GM12892 (cell line): ENCODE results near the gene CHTF8.

ENCODE experiments used
- DNase-seq: peaks from one replicate; pipeline ENCODE4 v3.0.0; 2011; ENCODE audit not compliant: insufficient read length
- FAIRE-seq: peaks from 2 replicates; lab custom pipeline; 2011; peaks lifted over from hg19 to GRCh38; lab: Jason Lieb, UNC
- POLR2A ChIP-seq: IDR thresholded peaks from 2 replicates; pipeline ENCODE4 v1.6.1; 2011; ENCODE audit warnings: low read depth, low read length, control low read depth
- POLR2AphosphoS5 ChIP-seq: IDR thresholded peaks from 2 replicates; pipeline ENCODE4 v1.6.1; 2011; ENCODE audit warnings: low read depth, low read length, control low read depth
- TAF1 ChIP-seq: IDR thresholded peaks from 2 replicates; pipeline ENCODE4 v1.6.1; 2011; ENCODE audit warnings: low read depth, mild to moderate bottlenecking, control low read depth, low read length, borderline replicate concordance

Gene CHTF8

DNA sequence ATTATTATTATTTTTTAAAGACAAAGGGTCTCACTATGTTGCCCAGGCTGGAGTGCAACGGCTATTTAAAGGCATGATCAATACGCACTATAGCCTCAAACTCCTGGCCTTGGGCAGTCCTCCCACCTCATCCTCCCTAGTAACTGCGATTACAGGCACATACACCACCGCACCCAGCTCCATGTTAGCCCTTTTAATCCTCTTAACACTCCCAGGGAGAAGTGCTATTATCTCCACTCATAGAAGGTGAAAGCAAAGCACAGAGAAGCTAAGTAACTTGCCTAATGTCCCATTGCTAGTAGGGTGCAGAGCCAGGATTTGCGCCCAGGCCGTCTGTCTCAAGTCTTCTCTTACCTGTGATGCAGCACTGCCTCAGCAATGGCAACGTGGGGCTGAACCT, 22.0 kb downstream of the CHTF8 start:
- DNase-seq (no peak), FAIRE-seq (no peak)
- TF ChIP-seq POLR2A (no peak), POLR2AphosphoS5 (no peak), TAF1 (no peak)

DNA sequence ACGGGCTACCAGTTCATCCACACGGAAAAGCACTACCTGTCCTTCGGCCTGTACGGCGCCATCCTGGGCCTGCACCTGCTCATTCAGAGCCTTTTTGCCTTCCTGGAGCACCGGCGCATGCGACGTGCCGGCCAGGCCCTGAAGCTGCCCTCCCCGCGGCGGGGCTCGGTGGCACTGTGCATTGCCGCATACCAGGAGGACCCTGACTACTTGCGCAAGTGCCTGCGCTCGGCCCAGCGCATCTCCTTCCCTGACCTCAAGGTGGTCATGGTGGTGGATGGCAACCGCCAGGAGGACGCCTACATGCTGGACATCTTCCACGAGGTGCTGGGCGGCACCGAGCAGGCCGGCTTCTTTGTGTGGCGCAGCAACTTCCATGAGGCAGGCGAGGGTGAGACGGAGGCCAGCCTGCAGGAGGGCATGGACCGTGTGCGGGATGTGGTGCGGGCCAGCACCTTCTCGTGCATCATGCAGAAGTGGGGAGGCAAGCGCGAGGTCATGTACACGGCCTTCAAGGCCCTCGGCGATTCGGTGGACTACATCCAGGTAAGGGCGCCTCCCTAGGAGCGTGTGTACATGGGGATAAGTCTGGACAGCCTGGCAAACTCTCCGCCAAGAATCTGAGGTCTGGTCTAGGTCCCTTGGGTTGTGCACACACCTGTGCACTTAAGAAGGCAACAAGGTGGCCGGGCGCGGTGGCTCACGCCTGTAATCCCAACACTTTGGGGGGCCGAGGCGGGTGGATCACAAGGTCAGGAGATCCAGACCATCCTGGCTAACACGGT, 22.7 kb downstream of the CHTF8 start:
- TF ChIP-seq POLR2A = no peak
- TF ChIP-seq POLR2AphosphoS5 = no peak
- no peak for TF ChIP-seq TAF1
- FAIRE-seq = no peak
- no peak for DNase-seq

DNA sequence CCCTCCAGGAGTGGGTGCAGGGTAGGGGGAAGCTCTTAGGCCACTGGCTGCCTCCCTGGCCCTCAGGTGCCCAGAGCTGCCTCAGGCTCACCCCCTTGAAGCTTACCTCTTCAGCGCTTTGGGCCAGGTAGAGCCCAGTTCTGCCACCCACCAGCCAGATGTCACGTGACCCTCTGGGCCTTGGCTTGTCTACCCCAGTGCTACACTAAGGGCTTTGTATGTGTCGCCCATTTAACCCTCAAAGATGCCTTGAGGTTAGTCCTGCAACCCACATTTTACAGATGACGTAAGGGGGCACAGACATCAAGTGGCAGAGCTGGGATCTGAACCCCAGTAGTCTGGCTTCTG, 23.5 kb downstream of the CHTF8 start:
- FAIRE-seq (no peak), DNase-seq (no peak)
- no peak for TF ChIP-seq POLR2AphosphoS5
- no peak for TF ChIP-seq POLR2A
- TF ChIP-seq TAF1 = no peak

DNA sequence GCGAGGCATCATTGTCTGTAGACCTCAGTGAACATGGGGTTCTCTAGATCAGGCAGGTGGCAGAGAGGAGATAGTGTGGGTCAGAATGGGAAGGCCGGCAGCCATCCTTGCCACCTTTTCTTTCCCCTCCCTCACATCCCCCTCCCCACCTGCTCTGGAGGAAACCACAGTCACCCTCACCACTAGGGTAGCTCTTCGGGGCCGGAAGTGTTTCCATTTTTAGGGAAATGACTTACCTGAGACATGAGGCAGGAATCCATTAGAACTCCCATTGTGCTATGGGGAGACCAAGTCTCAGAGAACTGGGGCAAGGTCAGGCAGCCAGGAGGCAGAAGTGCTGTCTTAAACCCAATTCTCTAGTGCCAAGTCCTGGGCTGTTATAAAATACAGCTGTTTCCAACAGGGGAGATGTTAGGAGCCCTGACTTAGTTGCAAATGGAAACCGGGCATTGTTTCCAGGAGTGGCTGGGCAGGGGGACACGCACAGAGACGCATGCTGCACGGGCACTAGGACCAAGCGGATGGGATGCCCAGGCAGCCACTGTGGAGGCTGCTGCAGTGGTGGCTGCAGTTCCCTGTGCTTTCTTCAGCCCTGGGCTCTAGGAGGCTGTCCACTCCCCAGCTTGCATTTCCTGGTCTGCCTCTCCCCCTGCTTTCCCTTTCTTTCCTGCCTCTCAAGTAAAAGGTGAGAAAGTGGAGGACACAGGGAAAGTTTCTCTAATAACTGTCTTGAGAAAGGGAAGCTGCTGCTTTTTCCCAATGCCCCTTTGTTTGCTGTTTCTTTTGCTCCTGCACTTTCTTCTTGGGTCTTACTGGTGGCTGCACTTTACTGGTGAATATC, 24.1 kb downstream of the CHTF8 start:
- FAIRE-seq (no peak), DNase-seq (no peak)
- TF ChIP-seq POLR2A (no peak), POLR2AphosphoS5 (no peak), TAF1 (no peak)

DNA sequence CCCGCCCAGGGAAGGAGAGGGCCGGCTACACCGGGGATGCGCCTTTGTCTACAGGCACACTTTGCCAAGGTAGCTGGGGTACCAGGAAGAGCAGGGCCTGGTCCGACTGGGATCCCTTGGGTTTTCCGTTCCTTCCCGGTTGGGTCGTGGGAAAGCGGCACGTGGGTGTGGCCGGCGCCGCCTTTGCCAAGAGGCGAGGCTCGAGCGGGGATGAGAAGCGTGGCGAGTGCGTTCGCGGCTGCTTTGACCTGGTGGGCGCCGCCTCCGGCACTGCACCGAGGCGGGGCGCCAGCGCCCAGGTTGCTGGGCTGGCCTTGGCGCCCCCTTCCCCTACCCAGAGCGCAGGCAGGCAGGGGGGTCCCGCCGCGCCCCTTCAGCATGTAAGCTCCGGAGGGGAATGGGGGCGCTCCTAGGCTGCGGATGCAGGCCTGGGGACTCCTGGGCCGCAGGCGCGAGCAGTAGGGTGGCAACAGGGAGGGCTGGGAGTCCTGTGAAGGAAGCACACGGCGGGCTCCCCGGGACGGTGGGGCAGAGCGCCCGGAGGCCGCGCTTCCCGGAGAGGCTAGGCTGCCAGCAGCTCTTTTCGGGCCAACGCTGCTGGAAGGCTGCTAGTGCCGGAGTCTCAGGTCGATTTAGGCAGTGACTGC, 24.9 kb downstream of the CHTF8 start:
- FAIRE-seq = no peak
- DNase-seq = no peak
- TF ChIP-seq POLR2A (no peak), POLR2AphosphoS5 (no peak), TAF1 (no peak)

DNA sequence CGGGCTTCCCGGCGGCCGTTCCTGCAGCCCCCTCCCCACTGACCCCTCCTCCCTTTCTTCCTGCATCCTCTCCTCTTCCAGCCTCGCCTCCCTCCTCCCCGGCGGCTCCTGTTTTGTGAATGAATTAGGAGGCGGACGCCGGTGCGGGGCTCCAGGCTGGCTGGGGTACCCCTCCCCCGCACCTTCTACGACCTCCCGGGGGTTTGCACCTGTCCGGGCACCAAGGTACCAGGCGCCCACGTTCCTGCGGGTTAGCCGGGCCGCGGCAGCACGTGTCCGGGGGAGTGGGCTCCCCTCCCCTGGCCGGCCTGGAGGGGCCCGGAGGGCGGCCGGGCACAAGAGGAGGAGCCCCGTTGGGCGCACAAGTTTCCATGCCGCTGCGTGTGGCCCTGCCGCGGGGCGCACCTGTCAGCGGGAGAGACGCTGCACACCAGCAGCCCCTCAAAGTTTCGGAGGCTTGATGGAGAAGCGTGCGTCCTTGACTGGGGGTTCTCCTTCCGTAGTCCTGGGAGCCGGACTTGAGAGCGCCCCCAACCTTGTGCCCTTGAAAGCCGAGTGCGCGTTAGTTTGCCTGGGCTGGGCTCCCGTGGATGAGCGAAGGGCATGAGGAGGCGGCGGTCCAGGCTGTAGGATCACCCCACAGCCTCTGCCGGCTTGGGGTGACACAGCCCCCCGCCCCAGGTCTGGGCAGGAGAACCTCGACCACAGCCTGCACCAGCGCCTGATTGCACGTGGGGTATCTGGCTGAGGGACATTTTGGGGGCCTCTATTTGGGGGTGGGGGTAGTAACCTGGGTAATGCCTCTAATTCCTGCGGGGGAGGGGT, 25.7 kb downstream of the CHTF8 start:
- DNase-seq (peak; percentile 49), FAIRE-seq (no peak)
- no peak for TF ChIP-seq POLR2A
- no peak for TF ChIP-seq POLR2AphosphoS5
- TF ChIP-seq TAF1 = no peak

DNA sequence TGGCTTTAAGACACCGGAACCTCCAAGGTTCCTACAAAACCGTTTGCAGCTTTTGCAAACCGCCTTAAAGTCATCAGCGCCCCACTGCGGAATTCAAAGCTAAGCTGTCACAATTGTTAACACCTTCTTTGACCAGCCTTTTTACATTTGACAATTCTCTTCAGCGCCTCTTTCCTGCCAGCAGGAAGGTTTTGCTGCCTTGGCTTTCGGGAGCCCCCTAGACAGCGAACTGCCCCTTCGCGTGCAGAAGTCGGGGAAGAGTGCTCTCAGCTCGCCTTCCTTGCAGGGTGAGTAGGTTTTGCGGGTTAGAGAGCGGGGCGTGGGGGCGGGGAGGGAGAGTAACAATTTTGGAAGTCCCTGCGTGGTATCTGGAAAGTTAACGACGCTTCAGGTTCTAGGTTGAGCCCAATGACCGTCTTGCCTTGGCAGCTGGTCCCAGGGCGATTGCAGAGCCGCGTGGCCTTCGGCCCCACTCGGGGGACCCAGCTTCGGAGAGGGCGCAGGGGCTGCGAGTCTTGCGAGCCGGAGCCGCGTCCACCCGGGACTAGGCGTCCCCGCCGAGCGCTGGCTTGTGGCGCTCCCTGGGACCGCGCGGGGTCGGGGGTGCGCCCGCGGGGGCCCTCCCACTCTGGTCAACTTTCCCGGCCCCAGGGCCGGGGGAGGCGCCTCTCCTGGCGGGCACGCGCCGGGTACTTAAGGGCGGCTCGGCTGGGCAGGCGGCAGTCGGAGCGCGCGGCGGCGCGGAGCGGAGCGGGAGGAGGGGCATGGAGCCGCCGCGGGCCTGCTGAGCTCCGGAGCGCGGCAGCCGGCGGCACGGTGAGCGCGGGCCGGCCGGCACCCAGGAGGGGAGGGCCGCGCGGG, 26.7 kb downstream of the CHTF8 start, which contains the start of gene HAS3:
Gene HAS3 (plus strand): TSS at position 153 of the 861 bp plus-strand sequence. CDS start 3,743 bp downstream, outside the sequence.
- peak; percentile 74 for FAIRE-seq
- TF ChIP-seq POLR2AphosphoS5 (no peak), TAF1 (no peak), POLR2A (no peak)

DNA sequence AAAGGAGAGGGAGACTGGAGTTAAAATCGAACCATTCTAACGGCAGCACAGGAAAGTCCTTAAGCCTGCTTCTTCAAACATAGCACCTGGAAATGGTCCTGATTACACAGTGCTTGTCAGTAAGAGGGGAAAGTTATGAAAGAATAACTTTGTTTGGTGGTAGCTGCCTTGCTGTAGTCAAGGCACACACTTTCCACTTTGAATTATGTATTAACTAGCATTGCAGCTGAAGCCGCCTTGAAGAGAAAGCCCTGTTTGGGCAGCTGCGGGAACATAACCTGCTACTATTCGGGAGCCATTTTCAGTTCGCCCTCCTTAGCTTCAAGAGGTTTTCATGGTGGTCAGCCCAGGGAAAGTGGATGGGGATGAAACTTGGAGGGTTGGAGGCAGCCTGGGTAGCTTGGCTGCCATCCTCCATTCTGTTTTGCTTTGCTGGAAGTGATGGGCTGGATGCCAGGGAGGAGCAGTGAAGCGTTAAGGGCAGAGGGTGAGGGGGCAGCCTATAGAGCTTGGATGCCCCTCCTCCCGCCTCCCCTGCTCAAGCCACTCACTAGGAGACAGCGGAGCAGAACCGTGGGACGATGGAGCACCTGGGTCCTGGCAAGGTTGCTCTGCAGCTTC, 32.2 kb downstream of the CHTF8 start:
- no peak for FAIRE-seq
- no peak for DNase-seq
- no peak for TF ChIP-seq POLR2AphosphoS5
- no peak for TF ChIP-seq TAF1
- TF ChIP-seq POLR2A = no peak

More for the DNA sequence above, 26.7 kb downstream of the CHTF8 start, which contains the start of gene HAS3:
- DNase-seq = peak; percentile 73

DNA sequence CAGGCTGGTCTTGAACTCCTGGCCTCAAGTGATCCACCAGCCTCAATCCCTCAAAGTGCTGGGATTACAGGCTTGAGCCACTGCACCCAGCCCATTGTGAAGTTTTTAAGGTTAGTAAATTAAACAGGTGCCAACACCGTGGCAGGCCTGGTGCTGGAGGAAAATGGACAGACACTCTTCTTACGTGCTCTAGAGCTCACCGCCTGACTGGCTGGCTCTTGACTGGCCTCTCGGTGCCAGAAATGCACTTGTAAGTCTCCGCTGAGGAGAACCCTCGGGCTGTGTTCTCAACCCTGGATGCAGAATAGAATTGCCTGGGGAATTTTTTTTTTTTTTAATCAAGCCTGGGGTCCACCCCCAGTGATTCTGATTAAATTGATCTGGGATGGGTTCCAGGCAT, 37.2 kb downstream of the CHTF8 start:
- DNase-seq (no peak), FAIRE-seq (no peak)
- TF ChIP-seq POLR2AphosphoS5 = no peak
- TF ChIP-seq POLR2A = no peak
- TF ChIP-seq TAF1 = no peak
